ENCODE data around the gene RSPO3. TPM values are rescaled to one million over a fixed set of nuclear protein-coding genes. Genes with fewer than 3 reads are reported as not detected.

The RSPO3 gene
- total RNA-seq, 1 donor from 2014 or later = 0.92 TPM

- intact Hi-C loops (cut with DNase I) = no loop called here
- ATAC-seq = no peak
- no peak for DNase-seq (ENCODE audit: missing footprints)
These were observed 15.0 kb upstream of the RSPO3 start for GRCh38 chr6:127103482-127103881.

- ATAC-seq (no peak), DNase-seq (ENCODE audit: missing footprints) (no peak)
- intact Hi-C loops (cut with DNase I) = no loop called here
These were observed 10.6 kb upstream of the RSPO3 start for GRCh38 chr6:127107916-127108315.

- intact Hi-C loops (cut with DNase I) = no loop called here
- DNase-seq (ENCODE audit: missing footprints) (no peak), ATAC-seq (no peak)
These were observed 7.8 kb upstream of the RSPO3 start for GRCh38 chr6:127110712-127111111.

GRCh38 chr6:127111526-127111925 is 6.9 kb upstream of the RSPO3 start:
- DNase-seq (ENCODE audit: missing footprints) (no peak), ATAC-seq (no peak)
- intact Hi-C loops (cut with DNase I) = no loop called here

- intact Hi-C loops (cut with DNase I) = no loop called here
- DNase-seq (ENCODE audit: missing footprints) = no peak
- no peak for ATAC-seq
These were observed 4.2 kb upstream of the RSPO3 start for GRCh38 chr6:127114214-127114760.

- intact Hi-C loops (cut with DNase I) = no loop called here
These were observed 3.3 kb upstream of the RSPO3 start for GRCh38 chr6:127115084-127115655.

GRCh38 chr6:127115746-127116145 is 2.7 kb upstream of the RSPO3 start:
- intact Hi-C loops (cut with DNase I) = no loop called here
- no peak for ATAC-seq

More at GRCh38 chr6:127115084-127115655, 3.3 kb upstream of the RSPO3 start:
- DNase-seq (ENCODE audit: missing footprints) (no peak), ATAC-seq (no peak)

GRCh38 chr6:127117979-127118297 is 533 bp upstream of the RSPO3 start:
- peak; percentile 52 for DNase-seq (ENCODE audit: missing footprints)
- ATAC-seq = no peak
- intact Hi-C loops (cut with DNase I) = no loop called here

More at GRCh38 chr6:127115746-127116145, 2.7 kb upstream of the RSPO3 start:
- no peak for DNase-seq (ENCODE audit: missing footprints)

- DNase-seq (ENCODE audit: missing footprints) (peak; percentile 59), ATAC-seq (no peak)
- intact Hi-C loops (cut with DNase I) = loop anchor here (5.0 kb wide), 2 partner anchors 312 to 1087 kb away; no protein-coding TSS in a partner anchor
These were observed 891 bp downstream of the RSPO3 start for GRCh38 chr6:127119102-127120022.

GRCh38 chr6:127120023-127120786 is 1.7 kb downstream of the RSPO3 start:
- ATAC-seq (no peak), DNase-seq (ENCODE audit: missing footprints) (peak; percentile 61)
- intact Hi-C loops (cut with DNase I) = loop anchor here (5.0 kb wide), 2 partner anchors 313 to 1088 kb away; no protein-coding TSS in a partner anchor

- intact Hi-C loops (cut with DNase I) = loop anchor here (5.0 kb wide), 2 partner anchors 314 to 1089 kb away; no protein-coding TSS in a partner anchor
- peak; percentile 70 for DNase-seq (ENCODE audit: missing footprints)
- peak; percentile 83 for ATAC-seq
These were observed 2.5 kb downstream of the RSPO3 start for GRCh38 chr6:127120787-127121636.

GRCh38 chr6:127121637-127121960 is 3.1 kb downstream of the RSPO3 start:
- ATAC-seq (no peak), DNase-seq (ENCODE audit: missing footprints) (no peak)
- intact Hi-C loops (cut with DNase I) = loop anchor here (5.0 kb wide), 2 partner anchors 314 to 1089 kb away; no protein-coding TSS in a partner anchor

GRCh38 chr6:127124172-127124571 is 5.7 kb downstream of the RSPO3 start:
- ATAC-seq = no peak
- no peak for DNase-seq (ENCODE audit: missing footprints)
- intact Hi-C loops (cut with DNase I) = loop anchor here (5.0 kb wide), 2 partner anchors 317 to 1092 kb away; no protein-coding TSS in a partner anchor

GRCh38 chr6:127124680-127125079 is 6.2 kb downstream of the RSPO3 start:
- ATAC-seq (no peak), DNase-seq (ENCODE audit: missing footprints) (no peak)
- intact Hi-C loops (cut with DNase I) = loop anchor here (5.0 kb wide), 2 partner anchors 317 to 1092 kb away; no protein-coding TSS in a partner anchor

- no peak for ATAC-seq
- DNase-seq (ENCODE audit: missing footprints) = no peak
- intact Hi-C loops (cut with DNase I) = no loop called here
These were observed 9.6 kb downstream of the RSPO3 start for GRCh38 chr6:127128066-127128465.

- ATAC-seq (no peak), DNase-seq (ENCODE audit: missing footprints) (no peak)
- intact Hi-C loops (cut with DNase I) = no loop called here
These were observed 10.8 kb downstream of the RSPO3 start for GRCh38 chr6:127129251-127129650.

- DNase-seq (ENCODE audit: missing footprints) (no peak), ATAC-seq (no peak)
- intact Hi-C loops (cut with DNase I) = no loop called here
These were observed 12.8 kb downstream of the RSPO3 start for GRCh38 chr6:127131275-127131674.

- ATAC-seq (no peak), DNase-seq (ENCODE audit: missing footprints) (no peak)
- intact Hi-C loops (cut with DNase I) = no loop called here
These were observed 13.4 kb downstream of the RSPO3 start for GRCh38 chr6:127131772-127132376.

Measured in Right ventricle myocardium inferior (tissue), 1 donor.